ENCODE results near the gene LYRM1.
A peak's percentile ranks its signal among the peaks of the same experiment; 100 is the strongest.

LYRM1 gene

GRCh38 chr16:20900299-20901067, at the start of gene LYRM1, which contains the start of gene DCUN1D3:
TSS of gene LYRM1 (plus strand) at chr16:20900771. CDS start at chr16:20915556, 14,785 bp downstream.
TSS of gene DCUN1D3 (minus strand) at chr16:20900358. CDS start at chr16:20862538, 37,820 bp downstream.
- peak; percentile 99 for DNase-seq
- Histone ChIP-seq H3K4me3 (ENCODE audit: low read depth, low read length) (peak within 1 kb of the TSS; percentile 71), H3K36me3 (peaks cover 54% of the 10 kb centered on the region), H3K9me3 (ENCODE audit: severe bottlenecking) (no peaks in the 10 kb centered on the region), H3K27me3 (ENCODE audit: insufficient read depth, low read depth, severe bottlenecking) (no peaks in the 10 kb centered on the region), H3K27ac (peak within 1 kb of the TSS; percentile 98)
- TF ChIP-seq CTCF (IDR thresholded peaks at IDR 0.05; ENCODE audit: low read depth, low read length) = no peak

GRCh38 chr16:20850981-20851380, 49.6 kb upstream of the LYRM1 start:
- Histone ChIP-seq H3K27ac (peak overlapping the region; percentile 55), H3K4me3 (ENCODE audit: low read depth, low read length) (no peak overlapping the region), H3K36me3 (peaks cover 44% of the 10 kb centered on the region), H3K9me3 (ENCODE audit: severe bottlenecking) (no peaks in the 10 kb centered on the region), H3K27me3 (ENCODE audit: insufficient read depth, low read depth, severe bottlenecking) (no peaks in the 10 kb centered on the region)
- no peak for TF ChIP-seq CTCF (IDR thresholded peaks at IDR 0.05; ENCODE audit: low read depth, low read length)
- peak; percentile 62 for DNase-seq

GRCh38 chr16:20851601-20852000, 49.0 kb upstream of the LYRM1 start:
- no peak for DNase-seq
- peaks cover 44% of the 10 kb centered on the region for H3K36me3 ChIP-seq
- no peaks in the 10 kb centered on the region for H3K9me3 ChIP-seq (ENCODE audit: severe bottlenecking)
- TF ChIP-seq CTCF (IDR thresholded peaks at IDR 0.05; ENCODE audit: low read depth, low read length) = no peak
- H3K4me3 ChIP-seq (ENCODE audit: low read depth, low read length) = no peak overlapping the region
- peak overlapping the region; percentile 55 for H3K27ac ChIP-seq
- no peaks in the 10 kb centered on the region for H3K27me3 ChIP-seq (ENCODE audit: insufficient read depth, low read depth, severe bottlenecking)

GRCh38 chr16:20853143-20853542, 47.4 kb upstream of the LYRM1 start:
- H3K4me3 ChIP-seq (ENCODE audit: low read depth, low read length) = no peak overlapping the region
- no peaks in the 10 kb centered on the region for H3K9me3 ChIP-seq (ENCODE audit: severe bottlenecking)
- H3K36me3 ChIP-seq = peaks cover 56% of the 10 kb centered on the region
- H3K27me3 ChIP-seq (ENCODE audit: insufficient read depth, low read depth, severe bottlenecking) = no peaks in the 10 kb centered on the region
- DNase-seq = no peak
- peak overlapping the region; percentile 51 for H3K27ac ChIP-seq
- TF ChIP-seq CTCF (IDR thresholded peaks at IDR 0.05; ENCODE audit: low read depth, low read length) = no peak

- Histone ChIP-seq H3K27ac (peak overlapping the region; percentile 51), H3K4me3 (ENCODE audit: low read depth, low read length) (no peak overlapping the region), H3K27me3 (ENCODE audit: insufficient read depth, low read depth, severe bottlenecking) (no peaks in the 10 kb centered on the region), H3K9me3 (ENCODE audit: severe bottlenecking) (no peaks in the 10 kb centered on the region), H3K36me3 (peaks cover 58% of the 10 kb centered on the region)
- DNase-seq = no peak
- TF ChIP-seq CTCF (IDR thresholded peaks at IDR 0.05; ENCODE audit: low read depth, low read length) = no peak
These were observed 46.5 kb upstream of the LYRM1 start for GRCh38 chr16:20853981-20854620.
